ENCODE data around the gene RNPEPL1. TPM values are rescaled to one million over a fixed set of nuclear protein-coding genes. Genes with fewer than 3 reads are reported as not detected.
A peak's percentile ranks its signal among the peaks of the same experiment; 100 is the strongest.

The RNPEPL1 gene
- total and polyA plus RNA-seq, 10 of the 15 experiments (the other 5 are each of a cell fraction or from before 2014, with no cell fraction given), result 0.24 to 49.5 (median 6.8) TPM

DNA sequence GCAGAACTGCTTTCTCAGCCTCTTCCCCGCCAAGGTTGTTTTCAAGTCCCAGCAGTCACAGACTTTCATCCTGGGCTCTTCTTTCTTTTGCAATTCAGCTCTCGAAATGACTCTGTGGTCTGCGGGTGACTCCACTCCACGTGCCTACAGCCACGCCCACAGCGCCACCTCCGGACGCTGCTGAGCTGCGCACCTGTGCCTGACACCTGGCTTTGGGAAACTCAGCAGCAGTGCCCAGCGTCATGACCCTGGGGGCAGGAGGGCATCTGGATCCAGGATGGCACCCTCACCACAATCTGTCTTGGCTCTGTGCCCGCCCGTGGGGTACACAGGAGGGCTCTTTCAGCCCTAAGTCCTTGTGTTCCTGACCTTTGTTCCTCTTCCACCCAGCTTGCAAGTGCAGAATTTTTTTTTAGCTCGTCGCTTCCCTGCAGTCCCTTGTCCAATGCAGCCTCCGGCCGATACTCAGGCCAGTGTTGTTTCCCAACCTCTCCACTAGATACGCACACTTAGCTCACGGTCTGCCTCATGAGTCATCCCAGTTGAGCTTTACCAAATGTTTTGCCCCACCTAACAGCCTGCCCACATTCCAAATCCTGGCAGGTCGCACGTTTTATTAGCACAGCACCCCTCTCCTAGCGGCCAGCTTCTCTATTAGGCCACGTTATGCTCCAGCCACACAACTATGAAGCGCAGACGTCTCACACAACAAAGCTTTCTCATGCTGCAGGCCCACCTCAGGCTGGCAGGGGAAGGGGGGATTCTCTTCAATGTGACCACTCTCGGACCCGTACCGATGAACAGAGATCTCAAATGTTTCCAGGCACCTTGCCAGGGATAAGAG lies 11.7 kb downstream of the RNPEPL1 start (continued):
- TF ChIP-seq KLF5 (IDR thresholded peaks at IDR 0.05; ENCODE audit: partially characterized antibody), result no peak
- TF ChIP-seq SREBF1 (IDR thresholded peaks at IDR 0.05; ENCODE audit: low read length), result no peak
- TF ChIP-seq, protein P1, sequence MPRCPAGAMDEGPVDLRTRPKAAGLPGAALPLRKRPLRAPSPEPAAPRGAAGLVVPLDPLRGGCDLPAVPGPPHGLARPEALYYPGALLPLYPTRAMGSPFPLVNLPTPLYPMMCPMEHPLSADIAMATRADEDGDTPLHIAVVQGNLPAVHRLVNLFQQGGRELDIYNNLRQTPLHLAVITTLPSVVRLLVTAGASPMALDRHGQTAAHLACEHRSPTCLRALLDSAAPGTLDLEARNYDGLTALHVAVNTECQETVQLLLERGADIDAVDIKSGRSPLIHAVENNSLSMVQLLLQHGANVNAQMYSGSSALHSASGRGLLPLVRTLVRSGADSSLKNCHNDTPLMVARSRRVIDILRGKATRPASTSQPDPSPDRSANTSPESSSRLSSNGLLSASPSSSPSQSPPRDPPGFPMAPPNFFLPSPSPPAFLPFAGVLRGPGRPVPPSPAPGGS (IDR thresholded peaks at IDR 0.05; ENCODE audit: borderline replicate concordance, insufficient read depth, low read depth, low read length, poor library complexity, severe bottlenecking), result no peak
- TF ChIP-seq RAD21 (IDR thresholded peaks at IDR 0.05; ENCODE audit: insufficient read depth, low read depth, low read length), result peak; percentile 51
- no peak for TF ChIP-seq RCOR1 (conservative IDR thresholded peaks at IDR 0.05; ENCODE audit: low read depth, low read length)
- TF ChIP-seq SMC3 (IDR thresholded peaks at IDR 0.05; ENCODE audit: borderline replicate concordance, low read length), result 0 out of 2 replicates have a peak, but pooled peaks have one; percentile 20
- TF ChIP-seq, protein P2, sequence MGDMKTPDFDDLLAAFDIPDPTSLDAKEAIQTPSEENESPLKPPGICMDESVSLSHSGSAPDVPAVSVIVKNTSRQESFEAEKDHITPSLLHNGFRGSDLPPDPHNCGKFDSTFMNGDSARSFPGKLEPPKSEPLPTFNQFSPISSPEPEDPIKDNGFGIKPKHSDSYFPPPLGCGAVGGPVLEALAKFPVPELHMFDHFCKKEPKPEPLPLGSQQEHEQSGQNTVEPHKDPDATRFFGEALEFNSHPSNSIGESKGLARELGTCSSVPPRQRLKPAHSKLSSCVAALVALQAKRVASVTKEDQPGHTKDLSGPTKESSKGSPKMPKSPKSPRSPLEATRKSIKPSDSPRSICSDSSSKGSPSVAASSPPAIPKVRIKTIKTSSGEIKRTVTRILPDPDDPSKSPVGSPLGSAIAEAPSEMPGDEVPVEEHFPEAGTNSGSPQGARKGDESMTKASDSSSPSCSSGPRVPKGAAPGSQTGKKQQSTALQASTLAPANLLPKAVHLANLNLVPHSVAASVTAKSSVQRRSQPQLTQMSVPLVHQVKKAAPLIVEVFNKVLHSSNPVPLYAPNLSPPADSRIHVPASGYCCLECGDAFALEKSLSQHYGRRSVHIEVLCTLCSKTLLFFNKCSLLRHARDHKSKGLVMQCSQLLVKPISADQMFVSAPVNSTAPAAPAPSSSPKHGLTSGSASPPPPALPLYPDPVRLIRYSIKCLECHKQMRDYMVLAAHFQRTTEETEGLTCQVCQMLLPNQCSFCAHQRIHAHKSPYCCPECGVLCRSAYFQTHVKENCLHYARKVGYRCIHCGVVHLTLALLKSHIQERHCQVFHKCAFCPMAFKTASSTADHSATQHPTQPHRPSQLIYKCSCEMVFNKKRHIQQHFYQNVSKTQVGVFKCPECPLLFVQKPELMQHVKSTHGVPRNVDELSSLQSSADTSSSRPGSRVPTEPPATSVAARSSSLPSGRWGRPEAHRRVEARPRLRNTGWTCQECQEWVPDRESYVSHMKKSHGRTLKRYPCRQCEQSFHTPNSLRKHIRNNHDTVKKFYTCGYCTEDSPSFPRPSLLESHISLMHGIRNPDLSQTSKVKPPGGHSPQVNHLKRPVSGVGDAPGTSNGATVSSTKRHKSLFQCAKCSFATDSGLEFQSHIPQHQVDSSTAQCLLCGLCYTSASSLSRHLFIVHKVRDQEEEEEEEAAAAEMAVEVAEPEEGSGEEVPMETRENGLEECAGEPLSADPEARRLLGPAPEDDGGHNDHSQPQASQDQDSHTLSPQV (IDR thresholded peaks at IDR 0.05), result no peak
- TF ChIP-seq, protein P3, sequence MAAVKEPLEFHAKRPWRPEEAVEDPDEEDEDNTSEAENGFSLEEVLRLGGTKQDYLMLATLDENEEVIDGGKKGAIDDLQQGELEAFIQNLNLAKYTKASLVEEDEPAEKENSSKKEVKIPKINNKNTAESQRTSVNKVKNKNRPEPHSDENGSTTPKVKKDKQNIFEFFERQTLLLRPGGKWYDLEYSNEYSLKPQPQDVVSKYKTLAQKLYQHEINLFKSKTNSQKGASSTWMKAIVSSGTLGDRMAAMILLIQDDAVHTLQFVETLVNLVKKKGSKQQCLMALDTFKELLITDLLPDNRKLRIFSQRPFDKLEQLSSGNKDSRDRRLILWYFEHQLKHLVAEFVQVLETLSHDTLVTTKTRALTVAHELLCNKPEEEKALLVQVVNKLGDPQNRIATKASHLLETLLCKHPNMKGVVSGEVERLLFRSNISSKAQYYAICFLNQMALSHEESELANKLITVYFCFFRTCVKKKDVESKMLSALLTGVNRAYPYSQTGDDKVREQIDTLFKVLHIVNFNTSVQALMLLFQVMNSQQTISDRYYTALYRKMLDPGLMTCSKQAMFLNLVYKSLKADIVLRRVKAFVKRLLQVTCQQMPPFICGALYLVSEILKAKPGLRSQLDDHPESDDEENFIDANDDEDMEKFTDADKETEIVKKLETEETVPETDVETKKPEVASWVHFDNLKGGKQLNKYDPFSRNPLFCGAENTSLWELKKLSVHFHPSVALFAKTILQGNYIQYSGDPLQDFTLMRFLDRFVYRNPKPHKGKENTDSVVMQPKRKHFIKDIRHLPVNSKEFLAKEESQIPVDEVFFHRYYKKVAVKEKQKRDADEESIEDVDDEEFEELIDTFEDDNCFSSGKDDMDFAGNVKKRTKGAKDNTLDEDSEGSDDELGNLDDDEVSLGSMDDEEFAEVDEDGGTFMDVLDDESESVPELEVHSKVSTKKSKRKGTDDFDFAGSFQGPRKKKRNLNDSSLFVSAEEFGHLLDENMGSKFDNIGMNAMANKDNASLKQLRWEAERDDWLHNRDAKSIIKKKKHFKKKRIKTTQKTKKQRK (IDR thresholded peaks at IDR 0.05; ENCODE audit: low read depth, low read length), result no peak
- TF ChIP-seq ZNF207 (IDR thresholded peaks at IDR 0.05; ENCODE audit: borderline replicate concordance), result no peak
- peak; percentile 64; the same call in 1 of the 2 replicates for TF ChIP-seq MYB (IDR thresholded peaks at IDR 0.05; ENCODE audit: borderline replicate concordance, low read depth, low read length)
- peak; percentile 39; the same call in 1 of the 2 replicates for TF ChIP-seq CREM (IDR thresholded peaks at IDR 0.05; ENCODE audit: low read depth)
- TF ChIP-seq, protein P4, sequence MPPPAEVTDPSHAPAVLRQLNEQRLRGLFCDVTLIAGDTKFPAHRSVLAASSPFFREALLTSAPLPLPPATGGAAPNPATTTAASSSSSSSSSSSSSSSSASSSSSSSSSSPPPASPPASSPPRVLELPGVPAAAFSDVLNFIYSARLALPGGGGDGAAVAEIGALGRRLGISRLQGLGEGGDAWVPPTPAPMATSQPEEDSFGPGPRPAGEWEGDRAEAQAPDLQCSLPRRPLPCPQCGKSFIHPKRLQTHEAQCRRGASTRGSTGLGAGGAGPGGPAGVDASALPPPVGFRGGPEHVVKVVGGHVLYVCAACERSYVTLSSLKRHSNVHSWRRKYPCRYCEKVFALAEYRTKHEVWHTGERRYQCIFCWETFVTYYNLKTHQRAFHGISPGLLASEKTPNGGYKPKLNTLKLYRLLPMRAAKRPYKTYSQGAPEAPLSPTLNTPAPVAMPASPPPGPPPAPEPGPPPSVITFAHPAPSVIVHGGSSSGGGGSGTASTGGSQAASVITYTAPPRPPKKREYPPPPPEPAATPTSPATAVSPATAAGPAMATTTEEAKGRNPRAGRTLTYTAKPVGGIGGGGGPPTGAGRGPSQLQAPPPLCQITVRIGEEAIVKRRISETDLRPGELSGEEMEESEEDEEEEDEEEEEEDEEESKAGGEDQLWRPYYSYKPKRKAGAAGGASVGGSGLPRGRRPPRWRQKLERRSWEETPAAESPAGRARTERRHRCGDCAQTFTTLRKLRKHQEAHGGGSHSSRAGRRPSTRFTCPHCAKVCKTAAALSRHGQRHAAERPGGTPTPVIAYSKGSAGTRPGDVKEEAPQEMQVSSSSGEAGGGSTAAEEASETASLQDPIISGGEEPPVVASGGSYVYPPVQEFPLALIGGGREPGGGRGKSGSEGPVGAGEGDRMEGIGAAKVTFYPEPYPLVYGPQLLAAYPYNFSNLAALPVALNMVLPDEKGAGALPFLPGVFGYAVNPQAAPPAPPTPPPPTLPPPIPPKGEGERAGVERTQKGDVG (CRISPR knock-in tag; IDR thresholded peaks at IDR 0.05), result no peak

All from GM12878 (cell line).